ENCODE results near the gene SLC6A19. TPM values are rescaled to one million over a fixed set of nuclear protein-coding genes. Genes with fewer than 3 reads are reported as not detected.

Gene SLC6A19
- total RNA-seq, 4 donors from 2014 or later: not detected

- TF ChIP-seq CTCF (IDR thresholded peaks at IDR 0.05; ENCODE audit: low read depth): no peak
Observed at GRCh38 chr5:1178529-1179382, 22.6 kb upstream of the SLC6A19 start.

- TF ChIP-seq CTCF (IDR thresholded peaks at IDR 0.05; ENCODE audit: low read depth): no peak
Observed at GRCh38 chr5:1179383-1179715, 22.0 kb upstream of the SLC6A19 start.

- no peak for TF ChIP-seq CTCF (IDR thresholded peaks at IDR 0.05; ENCODE audit: low read depth)
Observed at GRCh38 chr5:1180096-1180495, 21.3 kb upstream of the SLC6A19 start.

GRCh38 chr5:1180841-1181271 is 20.5 kb upstream of the SLC6A19 start:
- no peak for TF ChIP-seq CTCF (IDR thresholded peaks at IDR 0.05; ENCODE audit: low read depth)

- TF ChIP-seq CTCF (IDR thresholded peaks at IDR 0.05; ENCODE audit: low read depth): no peak
Observed at GRCh38 chr5:1181451-1182359, 19.7 kb upstream of the SLC6A19 start.

GRCh38 chr5:1182360-1182632 is 19.1 kb upstream of the SLC6A19 start:
- TF ChIP-seq CTCF (IDR thresholded peaks at IDR 0.05; ENCODE audit: low read depth): no peak
